IMR-90 (cell line): Measurements from ENCODE around the gene FBXO33. TPM values are rescaled to one million over a fixed set of nuclear protein-coding genes. Genes with fewer than 3 reads are reported as not detected.

ENCODE experiments used
- ATAC-seq: fragments of 200-7000 bp; cut with Tn5 transposase; 2 replicates; pipeline ENCODE4 v1.9.1; 2020; ENCODE audit warnings: low read depth, mild to moderate bottlenecking, moderate library complexity
- BruUV-seq: library from RNA; stranded (reverse); fragments of 400-500 nt; replicated peaks from 2 replicates; lab custom pipeline; 2021; lab: Mats Ljungman, UMichigan
- CTCF ChIA-PET: fragments of 300-600 bp; formaldehyde crosslinking; extraction: SDS; loops from one replicate; lab custom pipeline; 2021; ENCODE audit warnings: antibody characterized with exemption; lab: Yijun Ruan, JAX
- POLR2A ChIA-PET: fragments of 300-600 bp; sonication (Branson Sonifier 250); formaldehyde crosslinking; loops from one replicate; lab custom pipeline; 2022; ENCODE audit warnings: antibody characterized with exemption; ENCODE audit not compliant: unreplicated experiment; lab: Charles Lee
- DNase-seq: peaks from one replicate; pipeline ENCODE4 v3.0.0; 2013
- H2AFZ ChIP-seq: replicated peaks from 2 replicates; pipeline ENCODE3; 2013; ENCODE audit warnings: low read length, mild to moderate bottlenecking; ENCODE audit not compliant: poor library complexity
- H2AK5ac ChIP-seq: 2 replicates; pipeline ENCODE4 v1.6.1; 2013; ENCODE audit warnings: low read depth, low read length, inconsistent platforms
- H2AK9ac ChIP-seq: replicated peaks from 2 replicates; pipeline ENCODE3; 2013; ENCODE audit warnings: mild to moderate bottlenecking, low read depth, low read length, moderate library complexity; ENCODE audit not compliant: poor library complexity
- H2BK120ac ChIP-seq: 2 replicates; pipeline ENCODE4 v1.6.1; 2013; ENCODE audit warnings: low read depth, low read length, inconsistent platforms
- H2BK15ac ChIP-seq: 3 replicates; pipeline ENCODE4 v1.6.1; 2013; ENCODE audit warnings: low read depth, low read length, inconsistent platforms
- H2BK20ac ChIP-seq: 2 replicates; pipeline ENCODE4 v1.6.1; 2013; ENCODE audit warnings: low read depth, mild to moderate bottlenecking, inconsistent platforms, low read length, moderate library complexity
- H2BK5ac ChIP-seq: 2 replicates; pipeline ENCODE4 v1.6.1; 2013; ENCODE audit warnings: mild to moderate bottlenecking, low read depth, low read length, inconsistent platforms; ENCODE audit not compliant: poor library complexity, severe bottlenecking
- H3K14ac ChIP-seq: replicated peaks from 2 replicates; pipeline ENCODE4 v1.6.1; 2013; ENCODE audit warnings: low read depth, low read length, inconsistent platforms
- H3K18ac ChIP-seq: 2 replicates; pipeline ENCODE4 v1.6.1; 2013; ENCODE audit warnings: low read depth, low read length, control low read depth
- H3K23ac ChIP-seq: 2 replicates; pipeline ENCODE4 v1.6.1; 2013; ENCODE audit warnings: low read depth, low read length, inconsistent platforms
- H3K27ac ChIP-seq: 2 replicates; pipeline ENCODE4 v1.5.1; 2013; ENCODE audit warnings: mild to moderate bottlenecking, control low read depth, low read length; ENCODE audit not compliant: insufficient read depth
- H3K27me3 ChIP-seq: 2 replicates; pipeline ENCODE4 v1.6.1; 2013; ENCODE audit warnings: low read length; ENCODE audit not compliant: control insufficient read depth, insufficient read depth
- H3K36me3 ChIP-seq: 2 replicates; pipeline ENCODE4 v1.6.1; 2013; ENCODE audit warnings: low read length, mixed read lengths; ENCODE audit not compliant: control insufficient read depth, insufficient read depth
- H3K4ac ChIP-seq: 2 replicates; pipeline ENCODE4 v1.6.1; 2013; ENCODE audit warnings: low read depth, low read length, inconsistent platforms
- H3K4me1 ChIP-seq: 2 replicates; pipeline ENCODE4 v1.6.1; 2013; ENCODE audit warnings: low read length, mixed read lengths; ENCODE audit not compliant: control insufficient read depth, insufficient read depth
- H3K4me2 ChIP-seq: 2 replicates; pipeline ENCODE4 v1.6.1; 2013; ENCODE audit warnings: low read depth, mild to moderate bottlenecking, control low read depth, low read length, moderate library complexity
- H3K4me3 ChIP-seq: 2 replicates; pipeline ENCODE4 v1.5.1; 2013; ENCODE audit warnings: low read depth, mild to moderate bottlenecking, control low read depth, low read length, moderate library complexity; ENCODE audit not compliant: insufficient read depth
- H3K56ac ChIP-seq: 2 replicates; pipeline ENCODE4 v1.6.1; 2013; ENCODE audit warnings: low read length, inconsistent platforms; ENCODE audit not compliant: insufficient read depth; ENCODE audit errors: extremely low read depth
- H3K79me1 ChIP-seq, 2 experiments: 2 replicates each; pipeline ENCODE4 v1.6.1; 2013; ENCODE audit warnings: low read length in 2 of 2, inconsistent platforms in 1 of 2, low read depth in 1 of 2
- H3K9ac ChIP-seq: 2 replicates; pipeline ENCODE4 v1.6.1; 2013; ENCODE audit warnings: low read depth, low read length, control low read depth
- H3K9me1 ChIP-seq: 2 replicates; pipeline ENCODE4 v1.6.1; 2013; ENCODE audit warnings: low read length, inconsistent platforms; ENCODE audit not compliant: insufficient read depth
- H3K9me3 ChIP-seq: 2 replicates; pipeline ENCODE4 v1.6.1; 2013; ENCODE audit warnings: low read length; ENCODE audit not compliant: control insufficient read depth, insufficient read depth
- H4K20me1 ChIP-seq: 2 replicates; pipeline ENCODE4 v1.6.1; 2013; ENCODE audit warnings: low read length, inconsistent platforms; ENCODE audit not compliant: insufficient read depth
- H4K5ac ChIP-seq: 2 replicates; pipeline ENCODE4 v1.6.1; 2013; ENCODE audit warnings: mild to moderate bottlenecking, low read depth, low read length, control low read depth
- H4K8ac ChIP-seq, 2 experiments: 2 replicates each; pipeline ENCODE4 v1.6.1; 2013; ENCODE audit warnings: low read depth in 2 of 2, low read length in 2 of 2, control low read depth in 1 of 2, inconsistent platforms in 1 of 2
- H4K91ac ChIP-seq: 2 replicates; pipeline ENCODE4 v1.6.1; 2013; ENCODE audit warnings: low read depth, low read length, inconsistent platforms; ENCODE audit not compliant: insufficient read depth
- BHLHE40 ChIP-seq: fragments of 150-350 bp; IDR thresholded peaks from 2 replicates; pipeline ENCODE4 v1.6.1; 2016; ENCODE audit warnings: mild to moderate bottlenecking, low read depth, low read length
- CEBPB ChIP-seq: IDR thresholded peaks from 2 replicates; pipeline ENCODE4 v1.6.1; 2012; ENCODE audit warnings: low read depth, low read length, improper control_type of control experiment
- CHD1 ChIP-seq: IDR thresholded peaks from 2 replicates; pipeline ENCODE4 v1.6.1; 2012; ENCODE audit warnings: low read depth, low read length, improper control_type of control experiment
- MXI1 ChIP-seq: IDR thresholded peaks from 2 replicates; pipeline ENCODE4 v1.6.1; 2012; ENCODE audit warnings: low read depth, mild to moderate bottlenecking, low read length, moderate library complexity, borderline replicate concordance
- RCOR1 ChIP-seq: IDR thresholded peaks from 2 replicates; pipeline ENCODE4 v1.6.1; 2012; ENCODE audit warnings: mild to moderate bottlenecking, low read length, improper control_type of control experiment; ENCODE audit not compliant: insufficient replicate concordance
- RFX5 ChIP-seq: IDR thresholded peaks from 2 replicates; pipeline ENCODE4 v1.8.0; 2012; ENCODE audit warnings: low read depth, mild to moderate bottlenecking, low read length, moderate library complexity
- SMC3 ChIP-seq: fragments of 150-350 bp; IDR thresholded peaks from 2 replicates; pipeline ENCODE4 v1.6.1; 2016; ENCODE audit warnings: low read depth, mild to moderate bottlenecking, antibody characterized with exemption, low read length, moderate library complexity
- WGBS, 2 experiments: methylation state at CpG; one replicate each; pipeline versions ENCODE4 v1.1.5 to v1.1.7; 2013; ENCODE audit warnings: missing lambda C conversion rate in 2 of 2; ENCODE audit not compliant: insufficient read length in 1 of 2; ENCODE audit errors: extremely low coverage in 2 of 2; 5-methylcytosine and 5-hydroxymethylcytosine counted together
- dilution Hi-C: fragments of 300-500 bp; cut with HindIII; formaldehyde crosslinking; loops from one replicate; pipeline ENCODE4 v1.14.3; 2018; ENCODE audit warnings: low sequenced_read_pairs; ENCODE audit not compliant: unreplicated experiment
- in situ Hi-C: fragments of 300-500 bp; cut with MboI; formaldehyde crosslinking; loops from 3 replicates; pipeline ENCODE4 v1.14.3; 2019; ENCODE audit warnings: low sequenced_read_pairs, inconsistent platforms, mixed read lengths
- intact Hi-C: fragments of 100-400 bp; cut with micrococcal nuclease; formaldehyde crosslinking; loops from 2 replicates; pipeline ENCODE4 v1.10.0; 2022
- polyA plus RNA-seq, 3 experiments: library from polyadenylated mRNA; depleted of rRNA; stranded (reverse); fragments of >200 nt; gene quantifications; 2 replicates each; pipeline ENCODE4 v1.2.3, GENCODE V29; 2012; ENCODE audit warnings: low replicate concordance in 1 of 3
- total RNA-seq: library from RNA; depleted of rRNA; stranded (reverse); fragments of >200 nt; gene quantifications from 2 replicates; pipeline ENCODE4 v1.2.3, GENCODE V29; 2012
- TF ChIP-seq, protein P1 (sequence below): conservative IDR thresholded peaks from 2 replicates; pipeline ENCODE4 v1.5.1; 2012; ENCODE audit warnings: mild to moderate bottlenecking, low read depth, low read length, improper control_type of control experiment
- TF ChIP-seq, protein P2 (sequence below): fragments of 150-350 bp; IDR thresholded peaks from 2 replicates; pipeline ENCODE4 v1.6.1; 2017; ENCODE audit warnings: mild to moderate bottlenecking, antibody characterized with exemption, low read length, low read depth

FBXO33 gene
- total and polyA plus RNA-seq, 2 of the 4 experiments (the other 2 are of a cell fraction): 7.6 to 10.0 TPM

DNA sequence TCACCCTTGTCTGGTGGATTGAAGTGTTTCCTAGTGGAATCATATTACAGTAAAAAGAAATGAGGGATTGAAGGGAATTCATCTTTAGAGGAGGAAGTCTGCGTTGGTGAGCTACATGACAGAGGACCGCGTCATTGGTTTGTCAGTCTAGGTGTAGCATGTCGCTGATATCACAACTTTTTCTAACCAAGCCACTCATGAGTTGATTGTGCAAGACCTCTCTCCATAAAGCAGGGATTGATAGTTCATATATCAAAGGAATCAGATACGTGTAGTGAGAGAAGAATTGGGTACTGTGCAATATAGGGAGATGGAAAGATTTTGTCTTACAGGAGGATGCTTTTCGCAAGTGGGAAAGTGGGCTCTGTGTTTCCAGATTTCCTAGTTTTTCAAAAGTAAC lies 3.0 kb upstream of the FBXO33 start:
- no peaks in the 10 kb centered on the region for H3K27me3 ChIP-seq
- H4K8ac ChIP-seq: no peak overlapping the region
- WGBS, 2 experiments: no CpG with 5 or more reads among the region's 6 CpGs
- no peak overlapping the region for H4K5ac ChIP-seq
- no peak overlapping the region for H2AFZ ChIP-seq
- no peak overlapping the region for H2BK20ac ChIP-seq
- no peak overlapping the region for H3K56ac ChIP-seq
- TF ChIP-seq CHD1: no peak
- TF ChIP-seq, protein P1, sequence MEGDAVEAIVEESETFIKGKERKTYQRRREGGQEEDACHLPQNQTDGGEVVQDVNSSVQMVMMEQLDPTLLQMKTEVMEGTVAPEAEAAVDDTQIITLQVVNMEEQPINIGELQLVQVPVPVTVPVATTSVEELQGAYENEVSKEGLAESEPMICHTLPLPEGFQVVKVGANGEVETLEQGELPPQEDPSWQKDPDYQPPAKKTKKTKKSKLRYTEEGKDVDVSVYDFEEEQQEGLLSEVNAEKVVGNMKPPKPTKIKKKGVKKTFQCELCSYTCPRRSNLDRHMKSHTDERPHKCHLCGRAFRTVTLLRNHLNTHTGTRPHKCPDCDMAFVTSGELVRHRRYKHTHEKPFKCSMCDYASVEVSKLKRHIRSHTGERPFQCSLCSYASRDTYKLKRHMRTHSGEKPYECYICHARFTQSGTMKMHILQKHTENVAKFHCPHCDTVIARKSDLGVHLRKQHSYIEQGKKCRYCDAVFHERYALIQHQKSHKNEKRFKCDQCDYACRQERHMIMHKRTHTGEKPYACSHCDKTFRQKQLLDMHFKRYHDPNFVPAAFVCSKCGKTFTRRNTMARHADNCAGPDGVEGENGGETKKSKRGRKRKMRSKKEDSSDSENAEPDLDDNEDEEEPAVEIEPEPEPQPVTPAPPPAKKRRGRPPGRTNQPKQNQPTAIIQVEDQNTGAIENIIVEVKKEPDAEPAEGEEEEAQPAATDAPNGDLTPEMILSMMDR: no peak
- TF ChIP-seq, protein P2, sequence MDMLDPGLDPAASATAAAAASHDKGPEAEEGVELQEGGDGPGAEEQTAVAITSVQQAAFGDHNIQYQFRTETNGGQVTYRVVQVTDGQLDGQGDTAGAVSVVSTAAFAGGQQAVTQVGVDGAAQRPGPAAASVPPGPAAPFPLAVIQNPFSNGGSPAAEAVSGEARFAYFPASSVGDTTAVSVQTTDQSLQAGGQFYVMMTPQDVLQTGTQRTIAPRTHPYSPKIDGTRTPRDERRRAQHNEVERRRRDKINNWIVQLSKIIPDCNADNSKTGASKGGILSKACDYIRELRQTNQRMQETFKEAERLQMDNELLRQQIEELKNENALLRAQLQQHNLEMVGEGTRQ: no peak
- no peak for TF ChIP-seq RCOR1
- peak; percentile 55 for TF ChIP-seq CEBPB
- no peak for TF ChIP-seq MXI1
- TF ChIP-seq RFX5: no peak
- no peak for TF ChIP-seq BHLHE40
- no peak for TF ChIP-seq SMC3
- H3K14ac ChIP-seq: no peak overlapping the region
- H2BK5ac ChIP-seq: no peak overlapping the region
- no peak overlapping the region for H2BK15ac ChIP-seq
- no peak overlapping the region for H2AK5ac ChIP-seq
- dilution Hi-C loops: no loop called here
- intact Hi-C loops: no loop called here
- no peak overlapping the region; the same call in 1 of the 2 replicates for H3K23ac ChIP-seq
- H4K20me1 ChIP-seq: peaks cover 14% of the 10 kb centered on the region; the same call in 1 of the 2 replicates
- no peak overlapping the region for H3K9ac ChIP-seq
- H3K27ac ChIP-seq: no peak overlapping the region
- no peak overlapping the region for H3K4me3 ChIP-seq
- no peak overlapping the region for H4K91ac ChIP-seq
- no peaks in the 10 kb centered on the region for H3K9me1 ChIP-seq
- ChIA-PET CTCF (no interaction called here), POLR2A (no interaction called here)
- H3K18ac ChIP-seq: no peak overlapping the region
- in situ Hi-C loops: no loop called here
- H3K79me1 ChIP-seq: peaks cover 10 to 11% of the 10 kb centered on the region in 2 experiments
- no peaks in the 10 kb centered on the region for H3K9me3 ChIP-seq
- no peak overlapping the region for H3K4me2 ChIP-seq
- H3K36me3 ChIP-seq: no peaks in the 10 kb centered on the region
- H2BK120ac ChIP-seq: no peak overlapping the region
- H3K4me1 ChIP-seq: no peaks in the 10 kb centered on the region
- BruUV-seq: no TSS peak
- H2AK9ac ChIP-seq: no peak overlapping the region
- ATAC-seq (no peak), DNase-seq (no peak)
- H3K4ac ChIP-seq: no peak overlapping the region
